GM23248 (cell line): Measurements from ENCODE around the gene KISS1R. TPM values are rescaled to one million over a fixed set of nuclear protein-coding genes. Genes with fewer than 3 reads are reported as not detected.

ENCODE experiments used
- DNase-seq: peaks from one replicate; pipeline ENCODE4 v3.0.0-alpha.2; 2015
- H2AFZ ChIP-seq: fragments of 200-600 bp; sonication (generic); 2 replicates; pipeline ENCODE4 v1.6.1; 2016; ENCODE audit warnings: antibody characterized with exemption
- H3F3A ChIP-seq: fragments of 200-600 bp; sonication (generic); 2 replicates; pipeline ENCODE4 v1.6.1; 2016; ENCODE audit warnings: mild to moderate bottlenecking, antibody characterized with exemption, mixed run types; ENCODE audit not compliant: insufficient read depth
- H3K27ac ChIP-seq: fragments of 200-600 bp; sonication (generic); 2 replicates; pipeline ENCODE4 v1.5.1; 2016; ENCODE audit warnings: mild to moderate bottlenecking
- H3K27me3 ChIP-seq: fragments of 200-600 bp; sonication (generic); replicated peaks from 2 replicates; pipeline ENCODE4 v1.6.1; 2016; ENCODE audit warnings: mild to moderate bottlenecking; ENCODE audit not compliant: insufficient read depth
- H3K36me3 ChIP-seq: fragments of 200-600 bp; sonication (generic); 2 replicates; pipeline ENCODE4 v1.6.1; 2016; ENCODE audit warnings: low read depth, mild to moderate bottlenecking
- H3K4me1 ChIP-seq: fragments of 200-600 bp; sonication (generic); 2 replicates; pipeline ENCODE4 v1.6.1; 2016; ENCODE audit warnings: mild to moderate bottlenecking; ENCODE audit not compliant: insufficient read depth
- H3K4me2 ChIP-seq: fragments of 200-600 bp; sonication (generic); one replicate; pipeline ENCODE4 v1.6.1; 2016; ENCODE audit warnings: mild to moderate bottlenecking; ENCODE audit not compliant: unreplicated experiment
- H3K4me3 ChIP-seq: fragments of 200-600 bp; sonication (generic); 2 replicates; pipeline ENCODE4 v1.5.1; 2016; ENCODE audit warnings: mild to moderate bottlenecking
- H3K79me2 ChIP-seq: fragments of 200-600 bp; sonication (generic); 2 replicates; pipeline ENCODE4 v1.6.1; 2016; ENCODE audit warnings: mild to moderate bottlenecking; ENCODE audit not compliant: insufficient read depth
- H3K9ac ChIP-seq: fragments of 200-600 bp; sonication (generic); 2 replicates; pipeline ENCODE4 v1.6.1; 2016; ENCODE audit warnings: mild to moderate bottlenecking
- H3K9me2 ChIP-seq: fragments of 200-600 bp; sonication (generic); 2 replicates; pipeline ENCODE4 v1.6.1; 2016; ENCODE audit warnings: mixed run types, mild to moderate bottlenecking, moderate library complexity; ENCODE audit not compliant: insufficient read depth
- H3K9me3 ChIP-seq: fragments of 200-600 bp; sonication (generic); one replicate; pipeline ENCODE4 v1.6.1; 2017; ENCODE audit warnings: low read depth
- H4K20me1 ChIP-seq: fragments of 200-600 bp; sonication (generic); 2 replicates; pipeline ENCODE4 v1.6.0; 2016; ENCODE audit not compliant: insufficient read depth
- EZH2 ChIP-seq: fragments of 200-600 bp; sonication (generic); IDR thresholded peaks from 2 replicates; pipeline ENCODE4 v1.6.1; 2018; ENCODE audit warnings: antibody characterized with exemption, mild to moderate bottlenecking; ENCODE audit not compliant: insufficient read depth, poor library complexity, severe bottlenecking
- EZH2phosphoT487 ChIP-seq: fragments of 200-600 bp; sonication (generic); IDR thresholded peaks from 2 replicates; pipeline ENCODE4 v1.6.1; 2018; ENCODE audit warnings: antibody characterized with exemption, moderate library complexity, mild to moderate bottlenecking, low read depth; ENCODE audit not compliant: insufficient read depth
- WGBS, 2 experiments: methylation state at CpG; one replicate each; pipeline ENCODE4 v1.1.6; 2015 to 2017; ENCODE audit warnings: low lambda C conversion rate in 2 of 2, low coverage in 1 of 2; ENCODE audit errors: missing lambda C conversion rate in 2 of 2; 5-methylcytosine and 5-hydroxymethylcytosine counted together
- in situ Hi-C: fragments of 300-500 bp; cut with MboI; formaldehyde crosslinking; loops from 2 replicates; pipeline ENCODE4 v1.15.0; 2020
- polyA plus RNA-seq: library from polyadenylated mRNA; unstranded; fragments of >200 nt; fragmentation: Nextera tagmentation; extraction: Ambion mirVana; gene quantifications from 2 replicates; pipeline ENCODE4 v1.2.1, GENCODE V29; 2016
- total RNA-seq: library from RNA; depleted of rRNA; stranded (reverse); fragments of >200 nt; shearing (Covaris generic); gene quantifications from 2 replicates; pipeline ENCODE4 v1.2.3, GENCODE V29; 2014

Gene KISS1R
- total and polyA plus RNA-seq, 2 experiments from 2014 or later, result not detected

- Histone ChIP-seq H3K4me2 (peak overlapping the region; percentile 88), H3K27ac (no peak overlapping the region)
Observed at GRCh38 chr19:892243-892893, 24.8 kb upstream of the KISS1R start.

GRCh38 chr19:892894-893689 lies 24.0 kb upstream of the KISS1R start, which contains the start of the genes MED16 and RNU6-9:
MED16 (minus strand) TSS chr19:893187; CDS start chr19:891131, 2,056 bp downstream.
RNU6-9 (plus strand) TSS chr19:893484.
- in situ Hi-C loops, result no loop called here
- Histone ChIP-seq H3K4me1 (no peaks in the 10 kb centered on the region), H3K4me2 (peak within 1 kb of the TSS; percentile 88), H4K20me1 (no peaks in the 10 kb centered on the region), H3K9me3 (no peaks in the 10 kb centered on the region), H3K9ac (peak within 1 kb of the TSS; percentile 90), H3K4me3 (peak within 1 kb of the TSS; percentile 94), H3K27ac (peak within 1 kb of the TSS; percentile 90), H3K36me3 (no peaks in the 10 kb centered on the region), H2AFZ (peak within 1 kb of the TSS; percentile 79), H3K9me2 (no peaks in the 10 kb centered on the region), H3K79me2 (peaks cover 17% of the 10 kb centered on the region), H3F3A (peaks cover 11% of the 10 kb centered on the region), H3K27me3 (no peaks in the 10 kb centered on the region)
- peak; percentile 99 for DNase-seq
- no peak for TF ChIP-seq EZH2phosphoT487
- TF ChIP-seq EZH2, result no peak
- WGBS, 2 experiments, result 1% methylated on average over 25 to 54 of the region's 69 CpGs

More at GRCh38 chr19:892243-892893, 24.8 kb upstream of the KISS1R start:
- Histone ChIP-seq H3K4me3 (peak overlapping the region; percentile 94), H3K4me1 (no peaks in the 10 kb centered on the region), H3K36me3 (no peaks in the 10 kb centered on the region), H3K27me3 (no peaks in the 10 kb centered on the region), H3K9ac (peak overlapping the region; percentile 90), H3K9me2 (no peaks in the 10 kb centered on the region), H3K79me2 (peaks cover 17% of the 10 kb centered on the region), H3F3A (peaks cover 11% of the 10 kb centered on the region), H4K20me1 (no peaks in the 10 kb centered on the region), H3K9me3 (no peaks in the 10 kb centered on the region), H2AFZ (peak overlapping the region; percentile 47)
- TF ChIP-seq EZH2phosphoT487 (no peak), EZH2 (no peak)
- 2 to 5% methylated on average over 10 to 25 of the region's 27 CpGs for WGBS, 2 experiments
- in situ Hi-C loops, result no loop called here
- DNase-seq, result peak; percentile 50

GRCh38 chr19:896434-896833 lies 20.7 kb upstream of the KISS1R start:
- no peaks in the 10 kb centered on the region for H4K20me1 ChIP-seq
- in situ Hi-C loops, result no loop called here
- no peaks in the 10 kb centered on the region for H3K9me2 ChIP-seq
- H3K79me2 ChIP-seq, result peaks cover 8% of the 10 kb centered on the region
- H2AFZ ChIP-seq, result no peak overlapping the region
- H3K4me3 ChIP-seq, result no peak overlapping the region
- H3K9ac ChIP-seq, result no peak overlapping the region
- no peaks in the 10 kb centered on the region for H3K36me3 ChIP-seq
- peaks cover 11% of the 10 kb centered on the region for H3F3A ChIP-seq
- no peak for TF ChIP-seq EZH2phosphoT487
- TF ChIP-seq EZH2, result no peak
- DNase-seq, result no peak
- no peak overlapping the region for H3K4me2 ChIP-seq
- H3K27me3 ChIP-seq, result no peaks in the 10 kb centered on the region
- H3K27ac ChIP-seq, result no peak overlapping the region
- H3K9me3 ChIP-seq, result no peaks in the 10 kb centered on the region
- 99 to 100% methylated on average over 9 to 10 of the region's 10 CpGs for WGBS, 2 experiments
- H3K4me1 ChIP-seq, result no peaks in the 10 kb centered on the region

GRCh38 chr19:896999-897398 lies 20.1 kb upstream of the KISS1R start:
- no peak overlapping the region for H2AFZ ChIP-seq
- H3K36me3 ChIP-seq, result no peaks in the 10 kb centered on the region
- H3K9ac ChIP-seq, result no peak overlapping the region
- no peaks in the 10 kb centered on the region for H3K9me2 ChIP-seq
- WGBS, 2 experiments, result 90 to 92% methylated on average over 11 of the region's 11 CpGs
- no peaks in the 10 kb centered on the region for H3K27me3 ChIP-seq
- no peaks in the 10 kb centered on the region for H3K9me3 ChIP-seq
- in situ Hi-C loops, result no loop called here
- no peak overlapping the region for H3K4me3 ChIP-seq
- H3K4me2 ChIP-seq, result no peak overlapping the region
- H3F3A ChIP-seq, result peaks cover 11% of the 10 kb centered on the region
- peaks cover 10% of the 10 kb centered on the region for H3K79me2 ChIP-seq
- DNase-seq, result no peak
- TF ChIP-seq EZH2 (no peak), EZH2phosphoT487 (no peak)
- H3K4me1 ChIP-seq, result no peaks in the 10 kb centered on the region
- H3K27ac ChIP-seq, result no peak overlapping the region
- no peaks in the 10 kb centered on the region for H4K20me1 ChIP-seq
